ENCODE results near the gene AAGAB. TPM values are rescaled to one million over a fixed set of nuclear protein-coding genes. Genes with fewer than 3 reads are reported as not detected.
A peak's percentile ranks its signal among the peaks of the same experiment; 100 is the strongest.

The AAGAB gene
- total RNA-seq, 1 experiment from 2014 or later = 102 TPM

DNA sequence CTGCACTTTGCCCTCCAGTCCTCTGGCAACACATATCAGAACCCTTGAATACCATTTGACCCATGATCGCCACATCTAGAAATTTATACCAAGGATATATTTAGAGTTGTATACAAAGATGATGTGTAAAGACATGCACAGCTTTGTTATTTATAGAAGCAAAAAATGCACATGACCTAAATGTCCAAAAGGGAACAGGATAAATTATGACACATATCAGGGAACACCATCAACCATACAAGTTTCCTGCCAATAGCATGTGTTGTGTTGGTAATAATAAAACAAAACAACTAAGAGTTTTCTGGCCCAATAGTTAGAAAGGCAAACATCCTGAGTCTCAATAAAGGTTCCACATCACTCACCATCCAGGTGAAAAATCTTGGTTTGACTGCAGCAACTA is 51.5 kb downstream of the AAGAB start:
- no peak for DNase-seq (ENCODE audit: low read depth, low spot score)
- CTCF ChIA-PET = no interaction called here
- ATAC-seq = no peak
- Histone ChIP-seq H3K9me3 (ENCODE audit: control insufficient read depth, insufficient read depth, low read depth, low read length) (no peaks in the 10 kb centered on the region), H3K27me3 (ENCODE audit: control insufficient read depth, insufficient read depth, low read length) (no peaks in the 10 kb centered on the region), H3K4me3 (ENCODE audit: low read depth in 2 of 2, low read length in 2 of 2) (no peak overlapping the region), H3K36me3 (ENCODE audit: control insufficient read depth, insufficient read depth, low read length) (peaks cover 23% of the 10 kb centered on the region), H3K4me1 (ENCODE audit: control insufficient read depth, insufficient read depth, low read length) (peaks cover 12% of the 10 kb centered on the region), H3K27ac (ENCODE audit: low read length) (no peak overlapping the region)
- intact Hi-C loops (cut with micrococcal nuclease; ENCODE audit: unreplicated experiment) = no loop called here
- TF ChIP-seq SIN3A (IDR thresholded peaks at IDR 0.05; ENCODE audit: borderline replicate concordance, insufficient read depth, low read depth, low read length) = no peak
- TF ChIP-seq, protein P1, sequence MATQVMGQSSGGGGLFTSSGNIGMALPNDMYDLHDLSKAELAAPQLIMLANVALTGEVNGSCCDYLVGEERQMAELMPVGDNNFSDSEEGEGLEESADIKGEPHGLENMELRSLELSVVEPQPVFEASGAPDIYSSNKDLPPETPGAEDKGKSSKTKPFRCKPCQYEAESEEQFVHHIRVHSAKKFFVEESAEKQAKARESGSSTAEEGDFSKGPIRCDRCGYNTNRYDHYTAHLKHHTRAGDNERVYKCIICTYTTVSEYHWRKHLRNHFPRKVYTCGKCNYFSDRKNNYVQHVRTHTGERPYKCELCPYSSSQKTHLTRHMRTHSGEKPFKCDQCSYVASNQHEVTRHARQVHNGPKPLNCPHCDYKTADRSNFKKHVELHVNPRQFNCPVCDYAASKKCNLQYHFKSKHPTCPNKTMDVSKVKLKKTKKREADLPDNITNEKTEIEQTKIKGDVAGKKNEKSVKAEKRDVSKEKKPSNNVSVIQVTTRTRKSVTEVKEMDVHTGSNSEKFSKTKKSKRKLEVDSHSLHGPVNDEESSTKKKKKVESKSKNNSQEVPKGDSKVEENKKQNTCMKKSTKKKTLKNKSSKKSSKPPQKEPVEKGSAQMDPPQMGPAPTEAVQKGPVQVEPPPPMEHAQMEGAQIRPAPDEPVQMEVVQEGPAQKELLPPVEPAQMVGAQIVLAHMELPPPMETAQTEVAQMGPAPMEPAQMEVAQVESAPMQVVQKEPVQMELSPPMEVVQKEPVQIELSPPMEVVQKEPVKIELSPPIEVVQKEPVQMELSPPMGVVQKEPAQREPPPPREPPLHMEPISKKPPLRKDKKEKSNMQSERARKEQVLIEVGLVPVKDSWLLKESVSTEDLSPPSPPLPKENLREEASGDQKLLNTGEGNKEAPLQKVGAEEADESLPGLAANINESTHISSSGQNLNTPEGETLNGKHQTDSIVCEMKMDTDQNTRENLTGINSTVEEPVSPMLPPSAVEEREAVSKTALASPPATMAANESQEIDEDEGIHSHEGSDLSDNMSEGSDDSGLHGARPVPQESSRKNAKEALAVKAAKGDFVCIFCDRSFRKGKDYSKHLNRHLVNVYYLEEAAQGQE (IDR thresholded peaks at IDR 0.05; ENCODE audit: insufficient read depth in 1 of 2, low read depth in 2 of 2, low read length in 1 of 2) = no peak
- TF ChIP-seq TCF7L2 (IDR thresholded peaks at IDR 0.05; ENCODE audit: low read depth, low read length) = no peak
- TF ChIP-seq POLR2AphosphoS5 (IDR thresholded peaks at IDR 0.05; ENCODE audit: low read depth, low read length) = no peak
- TF ChIP-seq, protein P2, sequence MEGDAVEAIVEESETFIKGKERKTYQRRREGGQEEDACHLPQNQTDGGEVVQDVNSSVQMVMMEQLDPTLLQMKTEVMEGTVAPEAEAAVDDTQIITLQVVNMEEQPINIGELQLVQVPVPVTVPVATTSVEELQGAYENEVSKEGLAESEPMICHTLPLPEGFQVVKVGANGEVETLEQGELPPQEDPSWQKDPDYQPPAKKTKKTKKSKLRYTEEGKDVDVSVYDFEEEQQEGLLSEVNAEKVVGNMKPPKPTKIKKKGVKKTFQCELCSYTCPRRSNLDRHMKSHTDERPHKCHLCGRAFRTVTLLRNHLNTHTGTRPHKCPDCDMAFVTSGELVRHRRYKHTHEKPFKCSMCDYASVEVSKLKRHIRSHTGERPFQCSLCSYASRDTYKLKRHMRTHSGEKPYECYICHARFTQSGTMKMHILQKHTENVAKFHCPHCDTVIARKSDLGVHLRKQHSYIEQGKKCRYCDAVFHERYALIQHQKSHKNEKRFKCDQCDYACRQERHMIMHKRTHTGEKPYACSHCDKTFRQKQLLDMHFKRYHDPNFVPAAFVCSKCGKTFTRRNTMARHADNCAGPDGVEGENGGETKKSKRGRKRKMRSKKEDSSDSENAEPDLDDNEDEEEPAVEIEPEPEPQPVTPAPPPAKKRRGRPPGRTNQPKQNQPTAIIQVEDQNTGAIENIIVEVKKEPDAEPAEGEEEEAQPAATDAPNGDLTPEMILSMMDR (IDR thresholded peaks at IDR 0.05) = no peak
- no TSS peak for BruUV-seq (replicated peaks)
- in situ Hi-C loops (cut with HindIII; ENCODE audit: low pct_unique_long_range_greater_than_20kb, low sequenced_read_pairs) = no loop called here
- POLR2A ChIA-PET = no interaction called here

DNA sequence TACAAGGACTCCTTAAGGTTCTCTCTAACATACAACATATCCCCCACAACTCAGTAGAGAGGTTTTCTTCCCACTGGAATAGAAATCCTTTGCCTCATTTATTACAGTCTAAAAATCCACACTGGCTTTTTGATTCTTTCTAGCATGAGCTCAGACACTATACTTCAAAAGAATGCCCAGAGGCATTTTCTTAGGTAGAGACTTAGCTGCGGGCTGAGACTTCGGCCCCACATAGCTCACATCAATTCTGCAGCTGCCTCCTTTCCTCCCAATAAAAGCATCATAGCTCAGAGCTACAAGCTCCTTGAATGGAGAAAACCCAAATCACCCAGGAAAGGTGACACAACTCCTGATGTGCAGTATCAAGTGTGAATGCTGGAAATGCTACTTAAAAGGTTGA is 52.4 kb downstream of the AAGAB start:
- DNase-seq (ENCODE audit: low read depth, low spot score) (no peak), ATAC-seq (no peak)
- in situ Hi-C loops (cut with HindIII; ENCODE audit: low pct_unique_long_range_greater_than_20kb, low sequenced_read_pairs) (no loop called here), intact Hi-C loops (cut with micrococcal nuclease; ENCODE audit: unreplicated experiment) (no loop called here)
- no peaks in the 10 kb centered on the region for H3K9me3 ChIP-seq (ENCODE audit: control insufficient read depth, insufficient read depth, low read depth, low read length)
- BruUV-seq (replicated peaks) = TSS peak; percentile 79
- ChIA-PET CTCF (no interaction called here), POLR2A (no interaction called here)
- no peak for TF ChIP-seq SIN3A (IDR thresholded peaks at IDR 0.05; ENCODE audit: borderline replicate concordance, insufficient read depth, low read depth, low read length)
- H3K4me3 ChIP-seq (ENCODE audit: low read depth in 2 of 2, low read length in 2 of 2) = no peak overlapping the region
- no peak overlapping the region for H3K27ac ChIP-seq (ENCODE audit: low read length)
- H3K4me1 ChIP-seq (ENCODE audit: control insufficient read depth, insufficient read depth, low read length) = peaks cover 20% of the 10 kb centered on the region
- H3K27me3 ChIP-seq (ENCODE audit: control insufficient read depth, insufficient read depth, low read length) = no peaks in the 10 kb centered on the region
- peaks cover 14% of the 10 kb centered on the region; the same call in 1 of the 2 replicates for H3K36me3 ChIP-seq (ENCODE audit: control insufficient read depth, insufficient read depth, low read length)

DNA sequence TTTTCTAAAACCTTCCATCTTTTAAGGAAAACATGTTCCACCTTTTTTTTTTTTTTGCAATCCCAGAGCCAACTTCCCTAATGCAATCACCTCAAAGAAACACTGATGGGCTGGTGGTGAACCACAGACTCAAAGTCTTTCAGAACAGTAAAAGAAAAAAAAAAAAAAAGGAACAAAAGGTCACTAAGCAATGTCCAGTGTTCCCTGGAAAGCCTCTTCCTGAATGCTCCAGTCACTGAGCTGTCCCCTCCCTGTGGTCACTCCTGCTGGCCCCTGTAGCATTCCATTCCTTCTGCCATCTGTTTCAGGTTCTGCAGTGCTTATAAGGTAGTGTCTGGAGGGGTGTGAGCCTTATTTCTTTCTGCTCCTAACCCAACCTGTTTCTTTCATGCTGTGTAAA is 53.3 kb downstream of the AAGAB start:
- in situ Hi-C loops (cut with HindIII; ENCODE audit: low pct_unique_long_range_greater_than_20kb, low sequenced_read_pairs) = no loop called here

More for the DNA sequence above, 53.3 kb downstream of the AAGAB start:
- CTCF ChIA-PET = no interaction called here
- Histone ChIP-seq H3K4me3 (ENCODE audit: low read depth in 2 of 2, low read length in 2 of 2) (no peak overlapping the region), H3K4me1 (ENCODE audit: control insufficient read depth, insufficient read depth, low read length) (peaks cover 29% of the 10 kb centered on the region), H3K36me3 (ENCODE audit: control insufficient read depth, insufficient read depth, low read length) (peaks cover 11% of the 10 kb centered on the region; the same call in 1 of the 2 replicates), H3K9me3 (ENCODE audit: control insufficient read depth, insufficient read depth, low read depth, low read length) (no peaks in the 10 kb centered on the region), H3K27me3 (ENCODE audit: control insufficient read depth, insufficient read depth, low read length) (no peaks in the 10 kb centered on the region), H3K27ac (ENCODE audit: low read length) (no peak overlapping the region)
- intact Hi-C loops (cut with micrococcal nuclease; ENCODE audit: unreplicated experiment) = no loop called here
- no peak for ATAC-seq
- POLR2A ChIA-PET = interaction anchor here (1.1 kb wide), 1 partner anchor 74 kb away, joined by 3 read pairs; no protein-coding TSS in a partner anchor
- DNase-seq (ENCODE audit: low read depth, low spot score) = no peak
- BruUV-seq (replicated peaks) = no TSS peak
- TF ChIP-seq, protein P1 (IDR thresholded peaks at IDR 0.05; ENCODE audit: insufficient read depth in 1 of 2, low read depth in 2 of 2, low read length in 1 of 2) = no peak
- TF ChIP-seq, protein P2 (IDR thresholded peaks at IDR 0.05) = no peak
- TF ChIP-seq POLR2AphosphoS5 (IDR thresholded peaks at IDR 0.05; ENCODE audit: low read depth, low read length) (no peak), TCF7L2 (IDR thresholded peaks at IDR 0.05; ENCODE audit: low read depth, low read length) (no peak), SIN3A (IDR thresholded peaks at IDR 0.05; ENCODE audit: borderline replicate concordance, insufficient read depth, low read depth, low read length) (no peak)

Data from Panc1 (cell line).